ENCODE results near the gene MAP3K12.

- TF ChIP-seq, protein P1, sequence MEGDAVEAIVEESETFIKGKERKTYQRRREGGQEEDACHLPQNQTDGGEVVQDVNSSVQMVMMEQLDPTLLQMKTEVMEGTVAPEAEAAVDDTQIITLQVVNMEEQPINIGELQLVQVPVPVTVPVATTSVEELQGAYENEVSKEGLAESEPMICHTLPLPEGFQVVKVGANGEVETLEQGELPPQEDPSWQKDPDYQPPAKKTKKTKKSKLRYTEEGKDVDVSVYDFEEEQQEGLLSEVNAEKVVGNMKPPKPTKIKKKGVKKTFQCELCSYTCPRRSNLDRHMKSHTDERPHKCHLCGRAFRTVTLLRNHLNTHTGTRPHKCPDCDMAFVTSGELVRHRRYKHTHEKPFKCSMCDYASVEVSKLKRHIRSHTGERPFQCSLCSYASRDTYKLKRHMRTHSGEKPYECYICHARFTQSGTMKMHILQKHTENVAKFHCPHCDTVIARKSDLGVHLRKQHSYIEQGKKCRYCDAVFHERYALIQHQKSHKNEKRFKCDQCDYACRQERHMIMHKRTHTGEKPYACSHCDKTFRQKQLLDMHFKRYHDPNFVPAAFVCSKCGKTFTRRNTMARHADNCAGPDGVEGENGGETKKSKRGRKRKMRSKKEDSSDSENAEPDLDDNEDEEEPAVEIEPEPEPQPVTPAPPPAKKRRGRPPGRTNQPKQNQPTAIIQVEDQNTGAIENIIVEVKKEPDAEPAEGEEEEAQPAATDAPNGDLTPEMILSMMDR (IDR thresholded peaks at IDR 0.05): no peak
- no peak for TF ChIP-seq POLR2A (IDR thresholded peaks at IDR 0.05)
These were observed 38.2 kb downstream of the MAP3K12 start for GRCh38 chr12:53461059-53461458.

Data from vagina (tissue), 2 donors.